ENCODE data around the gene PHOX2A. TPM values are rescaled to one million over a fixed set of nuclear protein-coding genes. Genes with fewer than 3 reads are reported as not detected.
"Not testable (repeated sequence)": the region's sequence is repeated elsewhere in the genome, so short reads cannot be mapped to it uniquely, and the experiment has no call there.

The PHOX2A gene
- total RNA-seq, 1 experiment from 2014 or later: not detected

- DNase-seq (ENCODE audit: low read depth): peak; percentile 52
These were observed 20.1 kb downstream of the PHOX2A start for GRCh38 chr11:72223615-72224563.

GRCh38 chr11:72222907-72223614 is 20.9 kb downstream of the PHOX2A start:
- peak; percentile 93 for DNase-seq (ENCODE audit: low read depth)

GRCh38 chr11:72222106-72222891 is 21.7 kb downstream of the PHOX2A start:
- DNase-seq (ENCODE audit: low read depth): no peak

GRCh38 chr11:72221386-72222075 is 22.4 kb downstream of the PHOX2A start:
- DNase-seq (ENCODE audit: low read depth): no peak

- DNase-seq (ENCODE audit: low read depth): no peak
These were observed 23.1 kb downstream of the PHOX2A start for GRCh38 chr11:72220696-72221363.

- DNase-seq (ENCODE audit: low read depth): no peak
These were observed 25.7 kb downstream of the PHOX2A start for GRCh38 chr11:72218251-72218745.

GRCh38 chr11:72217841-72218240 is 26.1 kb downstream of the PHOX2A start:
- DNase-seq (ENCODE audit: low read depth): no peak

GRCh38 chr11:72216638-72217037 is 27.3 kb downstream of the PHOX2A start, which contains the start of gene FOLR2:
FOLR2 (plus strand) TSS chr11:72216794; CDS start chr11:72218585, 1,791 bp downstream.
- no peak for DNase-seq (ENCODE audit: low read depth)

- DNase-seq (ENCODE audit: low read depth): no peak
These were observed 34.9 kb downstream of the PHOX2A start for GRCh38 chr11:72209101-72209500.

- DNase-seq (ENCODE audit: low read depth): no peak
These were observed 35.7 kb downstream of the PHOX2A start for GRCh38 chr11:72208281-72208680.

- not testable (repeated sequence) for DNase-seq (ENCODE audit: low read depth)
These were observed 37.2 kb downstream of the PHOX2A start for GRCh38 chr11:72206794-72207193.

- no peak for DNase-seq (ENCODE audit: low read depth)
These were observed 39.1 kb downstream of the PHOX2A start for GRCh38 chr11:72204886-72205285.

- DNase-seq (ENCODE audit: low read depth): no peak
These were observed 40.8 kb downstream of the PHOX2A start for GRCh38 chr11:72203163-72203562.

- DNase-seq (ENCODE audit: low read depth): no peak
These were observed 41.4 kb downstream of the PHOX2A start for GRCh38 chr11:72202571-72202970.

GRCh38 chr11:72201445-72201844 is 42.5 kb downstream of the PHOX2A start:
- not testable (repeated sequence) for DNase-seq (ENCODE audit: low read depth)

- no peak for DNase-seq (ENCODE audit: low read depth)
These were observed 48.3 kb downstream of the PHOX2A start for GRCh38 chr11:72195518-72196270.

- DNase-seq (ENCODE audit: low read depth): no peak
These were observed 52.0 kb downstream of the PHOX2A start, which contains the start of gene FOLR1 for GRCh38 chr11:72191961-72192381. FOLR1 (plus strand) TSS chr11:72192140; CDS start chr11:72192174, 34 bp downstream.

- DNase-seq (ENCODE audit: low read depth): no peak
These were observed 53.3 kb downstream of the PHOX2A start for GRCh38 chr11:72190631-72191071.
